ENCODE results near the gene CABP7.

GRCh38 chr22:29755889-29756288, 36.1 kb downstream of the CABP7 start:
- TF ChIP-seq, protein P1, sequence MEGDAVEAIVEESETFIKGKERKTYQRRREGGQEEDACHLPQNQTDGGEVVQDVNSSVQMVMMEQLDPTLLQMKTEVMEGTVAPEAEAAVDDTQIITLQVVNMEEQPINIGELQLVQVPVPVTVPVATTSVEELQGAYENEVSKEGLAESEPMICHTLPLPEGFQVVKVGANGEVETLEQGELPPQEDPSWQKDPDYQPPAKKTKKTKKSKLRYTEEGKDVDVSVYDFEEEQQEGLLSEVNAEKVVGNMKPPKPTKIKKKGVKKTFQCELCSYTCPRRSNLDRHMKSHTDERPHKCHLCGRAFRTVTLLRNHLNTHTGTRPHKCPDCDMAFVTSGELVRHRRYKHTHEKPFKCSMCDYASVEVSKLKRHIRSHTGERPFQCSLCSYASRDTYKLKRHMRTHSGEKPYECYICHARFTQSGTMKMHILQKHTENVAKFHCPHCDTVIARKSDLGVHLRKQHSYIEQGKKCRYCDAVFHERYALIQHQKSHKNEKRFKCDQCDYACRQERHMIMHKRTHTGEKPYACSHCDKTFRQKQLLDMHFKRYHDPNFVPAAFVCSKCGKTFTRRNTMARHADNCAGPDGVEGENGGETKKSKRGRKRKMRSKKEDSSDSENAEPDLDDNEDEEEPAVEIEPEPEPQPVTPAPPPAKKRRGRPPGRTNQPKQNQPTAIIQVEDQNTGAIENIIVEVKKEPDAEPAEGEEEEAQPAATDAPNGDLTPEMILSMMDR (IDR thresholded peaks at IDR 0.05): no peak
- no peak for TF ChIP-seq POLR2A (IDR thresholded peaks at IDR 0.05)
